CD4-positive, alpha-beta T cell treated with Interleukin-1 beta for 1 hour (primary cell): ENCODE data around the gene NHERF2.

Experiments used
- DNase-seq, 2 donors: peaks; one replicate each; pipeline ENCODE4 v3.0.0-alpha.2; 2020 to 2022

Gene NHERF2

GRCh38 chr16:2084895-2085625 is 58.4 kb downstream of the NHERF2 start:
- DNase-seq: no peak

DNA sequence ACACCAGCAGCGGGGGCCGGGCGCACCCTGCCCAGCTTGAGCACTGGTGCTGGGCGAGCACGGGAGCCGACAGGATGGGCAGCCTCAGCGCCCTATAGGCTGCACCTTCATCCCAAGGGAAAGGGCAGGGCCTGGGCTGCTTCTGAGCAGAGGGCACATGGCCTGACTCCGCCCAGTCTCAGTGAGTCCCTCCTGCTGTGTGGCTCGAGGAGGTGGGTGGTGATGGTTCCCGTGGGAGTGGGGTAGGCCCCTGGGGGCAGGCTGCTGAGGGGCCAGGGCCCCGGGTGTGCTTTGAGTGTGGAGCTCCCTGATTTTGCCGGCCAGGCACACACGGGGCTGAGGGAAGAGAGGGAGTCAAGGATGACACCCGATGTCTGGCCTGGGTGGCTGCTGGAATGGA is 59.0 kb downstream of the NHERF2 start:
- DNase-seq: no peak

- DNase-seq: no peak
These were observed 59.5 kb downstream of the NHERF2 start for GRCh38 chr16:2086106-2086742.

DNA sequence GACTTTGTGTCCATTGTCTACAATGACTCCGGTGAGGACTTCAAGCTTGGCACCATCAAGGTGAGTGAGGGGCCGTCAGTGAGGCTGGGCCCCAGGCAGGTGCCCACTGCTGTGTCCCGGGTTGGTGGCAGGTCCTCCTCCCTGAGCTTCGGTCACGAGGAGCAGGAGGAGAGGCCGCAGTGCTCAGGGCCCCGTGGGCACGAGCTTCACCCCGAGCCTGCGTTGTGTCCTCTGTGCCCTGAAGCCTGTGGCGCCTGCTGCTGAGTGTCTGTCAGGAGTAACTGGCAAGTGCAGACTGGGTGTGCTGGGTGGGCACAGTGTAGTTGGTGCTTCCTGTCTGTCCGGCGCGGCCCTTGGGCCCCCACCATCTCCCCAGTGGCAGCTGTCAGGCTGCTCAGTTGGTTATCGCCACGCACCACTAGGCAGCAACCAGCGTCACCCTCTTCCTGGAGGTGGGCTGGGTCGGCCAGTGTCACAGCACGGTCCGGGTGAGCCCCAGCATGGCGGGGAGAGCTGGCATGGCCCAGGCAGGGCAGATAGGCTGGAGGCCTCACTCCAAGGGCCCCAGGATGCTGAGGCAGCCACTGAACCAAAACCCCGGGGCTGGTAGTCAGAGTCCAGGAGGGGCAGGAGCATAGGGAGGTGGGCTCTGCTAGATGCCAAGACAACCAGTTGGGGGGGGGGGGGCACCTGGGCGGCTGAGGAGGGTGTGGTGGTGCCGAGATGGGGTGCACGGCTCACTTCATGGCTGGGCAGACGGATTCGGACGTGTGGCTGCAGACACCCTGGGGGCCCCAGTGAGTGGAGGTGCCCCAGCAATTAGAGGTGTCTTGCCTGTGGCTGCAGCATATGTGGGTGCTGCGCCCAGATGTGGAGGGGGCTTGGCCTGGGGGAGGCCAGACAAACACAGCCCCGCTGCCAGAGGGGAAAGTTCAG is 60.4 kb downstream of the NHERF2 start:
- no peak for DNase-seq

- DNase-seq: no peak
These were observed 61.3 kb downstream of the NHERF2 start for GRCh38 chr16:2087748-2088631.
